A549 (cell line): Measurements from ENCODE around the gene KRT36. TPM values are rescaled to one million over a fixed set of nuclear protein-coding genes. Genes with fewer than 3 reads are reported as not detected.

Experiments
- ATAC-seq, 2 experiments: fragments of 200-7000 bp in 1 of 2; fragments of >200 bp in 1 of 2; cut with Nextera tagmentation in 1 of 2; cut with Tn5 transposase in 1 of 2; 3 replicates each; pipeline versions ENCODE4 v1.8.0 to v1.9.1; 2018 to 2020; ENCODE audit warnings: mild to moderate bottlenecking in 1 of 2, moderate library complexity in 1 of 2
- CTCF ChIA-PET: fragments of 300-600 bp; sonication (Branson Sonifier 250); formaldehyde crosslinking; extraction: SDS; loops from one replicate; lab custom pipeline; 2021; ENCODE audit warnings: antibody characterized with exemption, inconsistent platforms; lab: Yijun Ruan, JAX
- POLR2A ChIA-PET: fragments of 350-600 bp; formaldehyde crosslinking; extraction: SDS; loops from one replicate; lab custom pipeline; 2021; ENCODE audit warnings: antibody characterized with exemption, inconsistent platforms; lab: Yijun Ruan, JAX
- DNase-seq, 2 experiments: peaks; one replicate each; pipeline versions ENCODE4 v3.0.0 to v3.0.0-alpha.2; 2011 to 2016; ENCODE audit warnings: low read depth in 1 of 2, low spot score in 1 of 2
- FAIRE-seq: peaks from 2 replicates; lab custom pipeline; 2011; peaks lifted over from hg19 to GRCh38; lab: Jason Lieb, UNC
- H3K27ac ChIP-seq, 2 experiments: fragments of >200 bp; sonication (Bioruptor Twin); formaldehyde crosslinking; 3 replicates each; pipeline ENCODE4 v1.5.1; 2016 to 2017
- H3K4me1 ChIP-seq: fragments of >200 bp; sonication (Bioruptor Twin); formaldehyde crosslinking; 3 replicates; pipeline ENCODE4 v1.6.1; 2016
- H3K4me2 ChIP-seq: fragments of >200 bp; sonication (Bioruptor Twin); formaldehyde crosslinking; 3 replicates; pipeline ENCODE4 v1.6.1; 2016
- H3K4me3 ChIP-seq: fragments of >200 bp; sonication (Bioruptor Twin); formaldehyde crosslinking; 3 replicates; pipeline ENCODE4 v1.5.1; 2016
- H3K9me3 ChIP-seq: fragments of >200 bp; sonication (Bioruptor Twin); formaldehyde crosslinking; 3 replicates; pipeline ENCODE4 v1.6.1; 2016
- CHD2 ChIP-seq: fragments of 150-350 bp; IDR thresholded peaks from 2 replicates; pipeline ENCODE4 v1.6.1; 2014; ENCODE audit warnings: low read length; ENCODE audit not compliant: partially characterized antibody
- CHD4 ChIP-seq: fragments of 200-600 bp; sonication (generic); IDR thresholded peaks from 2 replicates; pipeline ENCODE4 v1.6.1; 2016; ENCODE audit warnings: antibody characterized with exemption, mild to moderate bottlenecking, borderline replicate concordance
- FOSB ChIP-seq: fragments of 250-450 bp; sonication (Bioruptor Pico); IDR thresholded peaks from 2 replicates; pipeline ENCODE4 v1.5.0; 2020; ENCODE audit warnings: mild to moderate bottlenecking, moderate library complexity
- FOXS1 ChIP-seq: fragments of 250-450 bp; sonication (Bioruptor Pico); IDR thresholded peaks from 2 replicates; pipeline ENCODE4 v1.5.0; 2020; ENCODE audit warnings: mild to moderate bottlenecking, moderate library complexity
- GATA3 ChIP-seq: IDR thresholded peaks from 2 replicates; pipeline ENCODE4 v1.6.1; 2012; ENCODE audit warnings: borderline replicate concordance
- HDAC2 ChIP-seq: fragments of 200-600 bp; sonication (generic); IDR thresholded peaks from 2 replicates; pipeline ENCODE4 v1.6.1; 2016
- JUN ChIP-seq, 2 experiments: fragments of >200 bp; sonication (Bioruptor Twin); formaldehyde crosslinking; IDR thresholded peaks; 2 replicates in 1 of 2; 3 replicates in 1 of 2; pipeline ENCODE4 v1.6.1; 2016 to 2017
- JUNB ChIP-seq: fragments of >200 bp; sonication (Bioruptor Twin); formaldehyde crosslinking; IDR thresholded peaks from 2 replicates; pipeline ENCODE4 v1.6.1; 2016
- PHF8 ChIP-seq: fragments of 200-600 bp; sonication (generic); IDR thresholded peaks from 2 replicates; pipeline ENCODE4 v1.6.1; 2016; ENCODE audit warnings: low read depth, mild to moderate bottlenecking, antibody characterized with exemption, moderate library complexity, borderline replicate concordance
- POLR2A ChIP-seq: IDR thresholded peaks from 2 replicates; pipeline ENCODE4 v1.6.1; 2012; ENCODE audit warnings: mild to moderate bottlenecking, low read length
- POLR2AphosphoS2 ChIP-seq: conservative IDR thresholded peaks from 2 replicates; pipeline ENCODE4 v1.6.1; 2012; ENCODE audit warnings: low read length, improper control_type of control experiment, inconsistent platforms
- RAD21 ChIP-seq, 2 experiments: fragments of >200 bp in 1 of 2; sonication (Bioruptor Twin) in 1 of 2; formaldehyde crosslinking in 1 of 2; IDR thresholded peaks in 1 of 2; conservative IDR thresholded peaks in 1 of 2; 2 replicates in 1 of 2; 3 replicates in 1 of 2; pipeline ENCODE4 v1.6.1; 2012 to 2018; ENCODE audit warnings: inconsistent platforms in 1 of 2
- RARB ChIP-seq: fragments of 250-450 bp; sonication (Bioruptor Pico); IDR thresholded peaks from 2 replicates; pipeline ENCODE4 v1.8.0; 2021; ENCODE audit warnings: mild to moderate bottlenecking, moderate library complexity
- RCOR1 ChIP-seq: fragments of 150-350 bp; IDR thresholded peaks from 2 replicates; pipeline ENCODE4 v1.6.1; 2014; ENCODE audit warnings: antibody characterized with exemption, low read length, low read depth
- RNF2 ChIP-seq: fragments of 200-600 bp; sonication (generic); IDR thresholded peaks from 2 replicates; pipeline ENCODE4 v1.6.1; 2016; ENCODE audit warnings: low read depth, mild to moderate bottlenecking, antibody characterized with exemption, moderate library complexity, borderline replicate concordance
- SREBF2 ChIP-seq: fragments of 450-650 bp; IDR thresholded peaks from 2 replicates; pipeline ENCODE4 v1.6.1; 2014; ENCODE audit warnings: mild to moderate bottlenecking, moderate library complexity
- TP53 ChIP-seq: fragments of 250-450 bp; sonication (Bioruptor Pico); IDR thresholded peaks from 2 replicates; pipeline ENCODE4 v1.5.0; 2021; ENCODE audit warnings: mild to moderate bottlenecking, moderate library complexity
- ZC3H11A ChIP-seq: fragments of 450-650 bp; IDR thresholded peaks from 2 replicates; pipeline ENCODE4 v1.6.1; 2014; ENCODE audit warnings: antibody characterized with exemption, mild to moderate bottlenecking
- WGBS: methylation state at CpG from one replicate; pipeline ENCODE4 v1.1.6; 2017; ENCODE audit errors: missing lambda C conversion rate; 5-methylcytosine and 5-hydroxymethylcytosine counted together
- polyA plus RNA-seq, 4 experiments: library from polyadenylated mRNA; depleted of rRNA in 3 of 4; stranded (reverse); fragments of >200 nt; fragmentation: RNase III in 1 of 4; extraction: RNeasy Plus Mini Kit Qiagen cat#74134 plus additional on column Dnase treatment in 1 of 4; gene quantifications; 2 replicates in 3 of 4; 3 replicates in 1 of 4; pipeline ENCODE4 v1.2.3, GENCODE V29; 2011 to 2017
- TF ChIP-seq, protein P1 (sequence below): IDR thresholded peaks from 2 replicates; pipeline ENCODE4 v1.6.1; 2012
- TF ChIP-seq, protein P2 (sequence below): fragments of 150-350 bp; IDR thresholded peaks from 2 replicates; pipeline ENCODE4 v1.6.1; 2014; ENCODE audit warnings: low read depth, mild to moderate bottlenecking, low read length
- TF ChIP-seq, protein P3 (sequence below): IDR thresholded peaks from 2 replicates; pipeline ENCODE4 v1.6.1; 2012; ENCODE audit warnings: low read depth, borderline replicate concordance
- TF ChIP-seq, protein P4 (sequence below): IDR thresholded peaks from 2 replicates; pipeline ENCODE4 v1.6.1; 2012
- TF ChIP-seq, protein P5 (sequence below): fragments of 200-600 bp; sonication (generic); IDR thresholded peaks from 2 replicates; pipeline ENCODE4 v1.6.1; 2016; ENCODE audit warnings: antibody characterized with exemption, mild to moderate bottlenecking, moderate library complexity
- TF ChIP-seq, protein P6 (sequence below): fragments of >200 bp; sonication (Bioruptor Twin); formaldehyde crosslinking; IDR thresholded peaks from 3 replicates; pipeline ENCODE4 v1.6.1; 2016
- TF ChIP-seq, protein P7 (sequence below): fragments of 250-450 bp; sonication (Bioruptor Pico); IDR thresholded peaks from 2 replicates; pipeline ENCODE4 v1.5.0; 2021; ENCODE audit warnings: mild to moderate bottlenecking, moderate library complexity, borderline replicate concordance

Gene KRT36
- polyA plus RNA-seq, 2 of the 4 experiments (the other 2 are of a cell fraction) = not detected

DNA sequence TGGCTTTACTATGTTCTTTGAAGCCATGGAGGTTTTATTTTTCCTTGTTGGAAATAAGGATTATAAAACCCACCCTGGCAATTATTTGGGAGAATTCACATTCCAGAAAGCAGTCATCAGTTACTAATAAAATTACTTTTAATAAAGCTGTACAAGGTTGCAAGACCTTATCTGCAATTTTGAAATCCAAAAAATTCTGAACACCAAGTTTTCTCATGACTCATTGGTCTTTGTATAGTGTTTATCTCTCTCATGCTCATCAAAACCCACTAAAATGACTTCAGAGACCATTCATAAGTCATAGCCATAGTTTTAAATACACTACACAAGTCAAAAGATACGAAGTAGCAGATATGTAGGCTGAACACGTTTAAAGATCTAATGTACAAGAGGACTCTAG is 42.9 kb downstream of the KRT36 start:
- DNase-seq (no peak), FAIRE-seq (peak; percentile 63), ATAC-seq (no peak)
- WGBS = 35% methylated on average over 2 of the region's 2 CpGs
- no peak overlapping the region for H3K4me2 ChIP-seq
- no peak overlapping the region for H3K4me3 ChIP-seq
- H3K9me3 ChIP-seq = no peaks in the 10 kb centered on the region
- POLR2A ChIA-PET = interaction anchor here (0.7 kb wide), 1 partner anchor 543 kb away, joined by 9 read pairs; no protein-coding TSS in a partner anchor
- TF ChIP-seq RARB (CRISPR knock-in tag) (no peak), PHF8 (no peak), GATA3 (no peak), RAD21 (conservative IDR thresholded peaks at IDR 0.05 in 1 of 2, IDR thresholded peaks at IDR 0.05 in 1 of 2) (no peak), JUN (IDR thresholded peaks at IDR 0.05) (no peak), TP53 (CRISPR knock-in tag) (no peak), POLR2A (no peak), SREBF2 (no peak), FOXS1 (no peak), JUNB (no peak)
- TF ChIP-seq, protein P1, sequence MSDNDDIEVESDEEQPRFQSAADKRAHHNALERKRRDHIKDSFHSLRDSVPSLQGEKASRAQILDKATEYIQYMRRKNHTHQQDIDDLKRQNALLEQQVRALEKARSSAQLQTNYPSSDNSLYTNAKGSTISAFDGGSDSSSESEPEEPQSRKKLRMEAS = no peak
- TF ChIP-seq, protein P2, sequence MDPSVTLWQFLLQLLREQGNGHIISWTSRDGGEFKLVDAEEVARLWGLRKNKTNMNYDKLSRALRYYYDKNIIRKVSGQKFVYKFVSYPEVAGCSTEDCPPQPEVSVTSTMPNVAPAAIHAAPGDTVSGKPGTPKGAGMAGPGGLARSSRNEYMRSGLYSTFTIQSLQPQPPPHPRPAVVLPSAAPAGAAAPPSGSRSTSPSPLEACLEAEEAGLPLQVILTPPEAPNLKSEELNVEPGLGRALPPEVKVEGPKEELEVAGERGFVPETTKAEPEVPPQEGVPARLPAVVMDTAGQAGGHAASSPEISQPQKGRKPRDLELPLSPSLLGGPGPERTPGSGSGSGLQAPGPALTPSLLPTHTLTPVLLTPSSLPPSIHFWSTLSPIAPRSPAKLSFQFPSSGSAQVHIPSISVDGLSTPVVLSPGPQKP = no peak
- TF ChIP-seq, protein P3, sequence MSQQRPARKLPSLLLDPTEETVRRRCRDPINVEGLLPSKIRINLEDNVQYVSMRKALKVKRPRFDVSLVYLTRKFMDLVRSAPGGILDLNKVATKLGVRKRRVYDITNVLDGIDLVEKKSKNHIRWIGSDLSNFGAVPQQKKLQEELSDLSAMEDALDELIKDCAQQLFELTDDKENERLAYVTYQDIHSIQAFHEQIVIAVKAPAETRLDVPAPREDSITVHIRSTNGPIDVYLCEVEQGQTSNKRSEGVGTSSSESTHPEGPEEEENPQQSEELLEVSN = no peak
- no peaks in the 10 kb centered on the region for H3K4me1 ChIP-seq
- CTCF ChIA-PET = interaction anchor here (1.0 to 3.0 kb wide), 4 partner anchors 9 to 103 kb away, joined by 3 to 15 read pairs (median 5); no protein-coding TSS in a partner anchor
- no peak overlapping the region for H3K27ac ChIP-seq

DNA sequence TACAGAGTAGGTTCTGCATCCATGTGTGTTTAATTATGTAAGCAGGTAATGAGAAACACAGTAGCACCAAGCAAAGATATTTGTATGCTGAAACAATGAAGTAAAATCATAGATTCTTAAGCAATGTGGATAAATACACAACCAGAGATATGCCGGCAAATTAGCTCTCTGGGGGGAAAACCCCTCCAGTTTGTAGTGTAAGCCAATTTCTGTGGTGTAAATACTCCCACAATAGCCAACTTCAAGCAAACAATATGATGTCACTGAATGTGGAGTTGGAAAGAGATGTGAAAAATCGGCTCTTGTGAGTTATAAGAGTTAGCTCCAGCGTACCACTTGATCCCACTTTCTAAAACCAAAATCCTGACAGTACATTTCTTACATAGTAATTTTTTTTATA is 45.1 kb downstream of the KRT36 start:
- no peak for DNase-seq
- POLR2A ChIA-PET = no interaction called here
- CTCF ChIA-PET = interaction anchor here (0.8 to 3.3 kb wide), 4 partner anchors 12 to 104 kb away, joined by 3 to 13 read pairs (median 4); no protein-coding TSS in a partner anchor
- H3K4me2 ChIP-seq = no peak overlapping the region
- TF ChIP-seq HDAC2 = no peak
- TF ChIP-seq RAD21 (conservative IDR thresholded peaks at IDR 0.05 in 1 of 2, IDR thresholded peaks at IDR 0.05 in 1 of 2) = no peak
- TF ChIP-seq, protein P4, sequence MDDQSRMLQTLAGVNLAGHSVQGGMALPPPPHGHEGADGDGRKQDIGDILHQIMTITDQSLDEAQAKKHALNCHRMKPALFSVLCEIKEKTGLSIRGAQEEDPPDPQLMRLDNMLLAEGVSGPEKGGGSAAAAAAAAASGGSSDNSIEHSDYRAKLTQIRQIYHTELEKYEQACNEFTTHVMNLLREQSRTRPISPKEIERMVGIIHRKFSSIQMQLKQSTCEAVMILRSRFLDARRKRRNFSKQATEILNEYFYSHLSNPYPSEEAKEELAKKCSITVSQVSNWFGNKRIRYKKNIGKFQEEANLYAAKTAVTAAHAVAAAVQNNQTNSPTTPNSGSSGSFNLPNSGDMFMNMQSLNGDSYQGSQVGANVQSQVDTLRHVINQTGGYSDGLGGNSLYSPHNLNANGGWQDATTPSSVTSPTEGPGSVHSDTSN = no peak
- no peak for TF ChIP-seq GATA3
- TF ChIP-seq, protein P3 = no peak
- TF ChIP-seq RCOR1 = no peak
- TF ChIP-seq POLR2AphosphoS2 = no peak
- no peak for TF ChIP-seq JUN (IDR thresholded peaks at IDR 0.05)
- TF ChIP-seq CHD4 = no peak
- TF ChIP-seq, protein P5, sequence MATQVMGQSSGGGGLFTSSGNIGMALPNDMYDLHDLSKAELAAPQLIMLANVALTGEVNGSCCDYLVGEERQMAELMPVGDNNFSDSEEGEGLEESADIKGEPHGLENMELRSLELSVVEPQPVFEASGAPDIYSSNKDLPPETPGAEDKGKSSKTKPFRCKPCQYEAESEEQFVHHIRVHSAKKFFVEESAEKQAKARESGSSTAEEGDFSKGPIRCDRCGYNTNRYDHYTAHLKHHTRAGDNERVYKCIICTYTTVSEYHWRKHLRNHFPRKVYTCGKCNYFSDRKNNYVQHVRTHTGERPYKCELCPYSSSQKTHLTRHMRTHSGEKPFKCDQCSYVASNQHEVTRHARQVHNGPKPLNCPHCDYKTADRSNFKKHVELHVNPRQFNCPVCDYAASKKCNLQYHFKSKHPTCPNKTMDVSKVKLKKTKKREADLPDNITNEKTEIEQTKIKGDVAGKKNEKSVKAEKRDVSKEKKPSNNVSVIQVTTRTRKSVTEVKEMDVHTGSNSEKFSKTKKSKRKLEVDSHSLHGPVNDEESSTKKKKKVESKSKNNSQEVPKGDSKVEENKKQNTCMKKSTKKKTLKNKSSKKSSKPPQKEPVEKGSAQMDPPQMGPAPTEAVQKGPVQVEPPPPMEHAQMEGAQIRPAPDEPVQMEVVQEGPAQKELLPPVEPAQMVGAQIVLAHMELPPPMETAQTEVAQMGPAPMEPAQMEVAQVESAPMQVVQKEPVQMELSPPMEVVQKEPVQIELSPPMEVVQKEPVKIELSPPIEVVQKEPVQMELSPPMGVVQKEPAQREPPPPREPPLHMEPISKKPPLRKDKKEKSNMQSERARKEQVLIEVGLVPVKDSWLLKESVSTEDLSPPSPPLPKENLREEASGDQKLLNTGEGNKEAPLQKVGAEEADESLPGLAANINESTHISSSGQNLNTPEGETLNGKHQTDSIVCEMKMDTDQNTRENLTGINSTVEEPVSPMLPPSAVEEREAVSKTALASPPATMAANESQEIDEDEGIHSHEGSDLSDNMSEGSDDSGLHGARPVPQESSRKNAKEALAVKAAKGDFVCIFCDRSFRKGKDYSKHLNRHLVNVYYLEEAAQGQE = no peak
- TF ChIP-seq TP53 (CRISPR knock-in tag) = no peak
- TF ChIP-seq POLR2A = no peak
- no peak for TF ChIP-seq CHD2
- TF ChIP-seq, protein P6, sequence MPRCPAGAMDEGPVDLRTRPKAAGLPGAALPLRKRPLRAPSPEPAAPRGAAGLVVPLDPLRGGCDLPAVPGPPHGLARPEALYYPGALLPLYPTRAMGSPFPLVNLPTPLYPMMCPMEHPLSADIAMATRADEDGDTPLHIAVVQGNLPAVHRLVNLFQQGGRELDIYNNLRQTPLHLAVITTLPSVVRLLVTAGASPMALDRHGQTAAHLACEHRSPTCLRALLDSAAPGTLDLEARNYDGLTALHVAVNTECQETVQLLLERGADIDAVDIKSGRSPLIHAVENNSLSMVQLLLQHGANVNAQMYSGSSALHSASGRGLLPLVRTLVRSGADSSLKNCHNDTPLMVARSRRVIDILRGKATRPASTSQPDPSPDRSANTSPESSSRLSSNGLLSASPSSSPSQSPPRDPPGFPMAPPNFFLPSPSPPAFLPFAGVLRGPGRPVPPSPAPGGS = no peak
- TF ChIP-seq, protein P7, sequence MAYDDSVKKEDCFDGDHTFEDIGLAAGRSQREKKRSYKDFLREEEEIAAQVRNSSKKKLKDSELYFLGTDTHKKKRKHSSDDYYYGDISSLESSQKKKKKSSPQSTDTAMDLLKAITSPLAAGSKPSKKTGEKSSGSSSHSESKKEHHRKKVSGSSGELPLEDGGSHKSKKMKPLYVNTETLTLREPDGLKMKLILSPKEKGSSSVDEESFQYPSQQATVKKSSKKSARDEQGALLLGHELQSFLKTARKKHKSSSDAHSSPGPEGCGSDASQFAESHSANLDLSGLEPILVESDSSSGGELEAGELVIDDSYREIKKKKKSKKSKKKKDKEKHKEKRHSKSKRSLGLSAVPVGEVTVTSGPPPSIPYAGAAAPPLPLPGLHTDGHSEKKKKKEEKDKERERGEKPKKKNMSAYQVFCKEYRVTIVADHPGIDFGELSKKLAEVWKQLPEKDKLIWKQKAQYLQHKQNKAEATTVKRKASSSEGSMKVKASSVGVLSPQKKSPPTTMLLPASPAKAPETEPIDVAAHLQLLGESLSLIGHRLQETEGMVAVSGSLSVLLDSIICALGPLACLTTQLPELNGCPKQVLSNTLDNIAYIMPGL (CRISPR knock-in tag) = no peak
- no peak for TF ChIP-seq RNF2
- no peak for TF ChIP-seq FOSB (CRISPR knock-in tag)
- TF ChIP-seq ZC3H11A = no peak
- no peak for TF ChIP-seq SREBF2
- TF ChIP-seq, all 56 proteins: peak for 0
- FAIRE-seq = no peak
- H3K9me3 ChIP-seq = no peaks in the 10 kb centered on the region
- H3K4me1 ChIP-seq = no peaks in the 10 kb centered on the region
- H3K4me3 ChIP-seq = no peak overlapping the region
- 45% methylated on average over 3 of the region's 3 CpGs for WGBS
- no peak overlapping the region for H3K27ac ChIP-seq
- ATAC-seq = no peak
